HG02610 (cell line): ENCODE results near the gene TARBP1.

ENCODE experiments used
- ATAC-seq: cut with Tn5 transposase; IDR thresholded peaks from one replicate; pipeline ENCODE4 v1.9.1; 2021; ENCODE audit warnings: mild to moderate bottlenecking, moderate library complexity; ENCODE audit not compliant: unreplicated experiment

The TARBP1 gene

GRCh38 chr1:234356615-234357269 is 122.2 kb downstream of the TARBP1 start:
- peak; percentile 55 for ATAC-seq

- no peak for ATAC-seq
Measured at GRCh38 chr1:234355782-234356510, 123.0 kb downstream of the TARBP1 start.

GRCh38 chr1:234348964-234349363 is 130.0 kb downstream of the TARBP1 start:
- no peak for ATAC-seq

- no peak for ATAC-seq
Measured at GRCh38 chr1:234345237-234345636, 133.7 kb downstream of the TARBP1 start.

GRCh38 chr1:234342774-234343173 is 136.2 kb downstream of the TARBP1 start:
- no peak for ATAC-seq
